AG10803 (cell line): ENCODE measurements around the gene STK31.
A peak's percentile ranks its signal among the peaks of the same experiment; 100 is the strongest.
"Not testable (repeated sequence)": the region's sequence is repeated elsewhere in the genome, so short reads cannot be mapped to it uniquely, and the experiment has no call there.

ENCODE experiments used
- DNase-seq: peaks from one replicate; pipeline ENCODE4 v3.0.0; 2010; ENCODE audit warnings: low read depth
- H3K4me3 ChIP-seq: 2 replicates; pipeline ENCODE4 v1.5.1; 2011; ENCODE audit warnings: mild to moderate bottlenecking, low read length, control low read depth
- CTCF ChIP-seq: conservative IDR thresholded peaks from 2 replicates; pipeline ENCODE4 v1.5.1; 2011; ENCODE audit warnings: mild to moderate bottlenecking, low read length, control low read depth, inconsistent platforms

STK31 gene

DNA sequence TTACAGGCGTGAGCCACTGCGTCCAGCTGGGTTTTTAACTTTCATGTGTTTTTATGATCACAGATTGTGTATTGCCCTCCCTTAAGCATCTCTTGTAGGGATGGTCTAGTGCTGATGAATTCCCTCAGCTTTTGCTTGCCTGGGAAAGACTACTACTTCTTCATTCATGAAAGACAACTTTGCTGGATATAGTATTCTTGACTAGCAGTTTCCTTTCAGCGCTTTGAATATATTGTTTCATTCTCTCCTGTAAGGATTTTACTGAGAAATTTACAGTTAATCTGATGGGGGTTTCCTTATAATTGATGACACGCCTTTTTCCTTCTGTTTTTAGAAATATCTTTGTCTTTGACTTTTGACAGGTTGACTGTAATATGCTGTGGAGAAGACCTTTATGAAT is 33.2 kb downstream of the STK31 start:
- TF ChIP-seq CTCF: no peak
- H3K4me3 ChIP-seq: no peak overlapping the region
- DNase-seq: no peak

- no peak for DNase-seq
- H3K4me3 ChIP-seq: no peak overlapping the region
- no peak for TF ChIP-seq CTCF
These were observed 36.6 kb downstream of the STK31 start for GRCh38 chr7:23746629-23747028.

- TF ChIP-seq CTCF: no peak
- DNase-seq: no peak
These were observed 41.8 kb downstream of the STK31 start for GRCh38 chr7:23751852-23752251.

GRCh38 chr7:23758839-23759238 is 48.8 kb downstream of the STK31 start:
- DNase-seq, H3K4me3 ChIP-seq: not testable (repeated sequence)

More at GRCh38 chr7:23751852-23752251, 41.8 kb downstream of the STK31 start:
- no peak overlapping the region for H3K4me3 ChIP-seq

DNA sequence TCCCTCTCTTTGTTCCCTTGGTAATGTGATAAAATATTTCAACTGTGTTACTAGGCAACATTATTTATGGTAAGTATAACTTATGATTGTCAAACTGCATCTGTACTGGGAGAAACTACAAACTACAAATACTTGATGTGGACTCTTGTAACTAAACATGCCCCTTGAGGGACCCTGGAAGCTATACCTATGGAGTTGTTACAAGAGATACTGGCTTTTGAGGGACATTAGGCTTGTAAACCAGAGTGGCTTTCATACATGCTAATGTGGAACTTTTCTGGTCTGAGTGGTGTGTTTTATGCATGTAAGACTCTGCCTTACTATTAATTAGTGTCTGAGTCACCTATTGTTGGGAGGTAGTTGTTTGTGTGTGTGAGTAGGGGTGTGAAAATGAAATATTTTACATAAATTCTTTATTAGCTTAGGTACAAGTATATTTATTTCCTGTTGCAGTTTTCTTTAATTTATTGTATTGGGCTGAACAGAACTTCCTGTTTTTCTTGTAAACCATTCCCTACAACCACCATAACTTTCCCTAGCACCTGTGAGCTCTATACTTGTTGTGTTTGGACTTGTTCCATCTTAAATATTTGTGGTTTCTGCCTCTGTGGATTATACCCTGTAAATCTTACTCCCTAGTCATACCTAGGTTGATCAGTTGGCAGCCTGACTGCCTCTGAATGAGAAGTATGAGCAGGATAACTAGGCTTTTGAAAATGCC is 49.8 kb downstream of the STK31 start:
- peak; percentile 2 for DNase-seq
- H3K4me3 ChIP-seq: no peak overlapping the region
- no peak for TF ChIP-seq CTCF

GRCh38 chr7:23765943-23766342 is 55.9 kb downstream of the STK31 start:
- H3K4me3 ChIP-seq: no peak overlapping the region
- no peak for DNase-seq
- no peak for TF ChIP-seq CTCF

GRCh38 chr7:23767514-23767913 is 57.5 kb downstream of the STK31 start:
- no peak for TF ChIP-seq CTCF
- DNase-seq: no peak
- H3K4me3 ChIP-seq: no peak overlapping the region
